Lower leg skin (tissue), 4 donors: ENCODE results near the gene DNALI1. TPM values are rescaled to one million over a fixed set of nuclear protein-coding genes. Genes with fewer than 3 reads are reported as not detected.
"Not testable (repeated sequence)": the region's sequence is repeated elsewhere in the genome, so short reads cannot be mapped to it uniquely, and the experiment has no call there.

Experiments used
- DNase-seq, 2 donors: peaks; one replicate each; pipeline ENCODE4 v3.0.0-alpha.2; 2019; ENCODE audit warnings: low spot score in 2 of 2
- H3K4me3 ChIP-seq: fragments of 200-600 bp; sonication (generic); 2 replicates; pipeline ENCODE4 v1.5.1; 2017; ENCODE audit warnings: mild to moderate bottlenecking, low read depth; ENCODE audit not compliant: poor library complexity, severe bottlenecking
- CTCF ChIP-seq, 3 donors: fragments of 450-650 bp; IDR thresholded peaks; one replicate each; pipeline ENCODE4 v1.5.1; 2016; ENCODE audit warnings: antibody characterized with exemption in 3 of 3, mild to moderate bottlenecking in 3 of 3, moderate library complexity in 2 of 3
- POLR2A ChIP-seq, 2 donors: fragments of 450-650 bp; IDR thresholded peaks; one replicate each; pipeline ENCODE4 v1.6.1; 2016 to 2017; ENCODE audit warnings: antibody characterized with exemption in 2 of 2, mild to moderate bottlenecking in 1 of 2, moderate library complexity in 1 of 2
- WGBS, 2 donors: methylation state at CpG; one replicate each; pipeline ENCODE4 v1.1.5; 2018; 5-methylcytosine and 5-hydroxymethylcytosine counted together
- intact Hi-C: fragments of 100-400 bp; cut with DNase I; formaldehyde crosslinking; loops from one replicate; pipeline ENCODE4 v1.15.0; 2023; ENCODE audit warnings: low total_unique reads
- total RNA-seq, 4 donors: library from RNA; depleted of rRNA; stranded (reverse); fragments of >200 nt; gene quantifications; one replicate each; pipeline ENCODE4 v1.1.0, GENCODE V29; 2016

DNALI1 gene
- total RNA-seq, 4 donors from 2014 or later, result 0.17 to 2.1 (median 0.86) TPM

GRCh38 chr1:37517569-37517968, 39.2 kb upstream of the DNALI1 start:
- 83 to 86% methylated on average over 1 of the region's 1 CpG for WGBS, 2 donors
- DNase-seq, result no peak
- TF ChIP-seq POLR2A (IDR thresholded peaks at IDR 0.05), result no peak
- TF ChIP-seq CTCF (IDR thresholded peaks at IDR 0.05), result no peak
- no peak overlapping the region for H3K4me3 ChIP-seq
- intact Hi-C loops, result no loop called here

DNA sequence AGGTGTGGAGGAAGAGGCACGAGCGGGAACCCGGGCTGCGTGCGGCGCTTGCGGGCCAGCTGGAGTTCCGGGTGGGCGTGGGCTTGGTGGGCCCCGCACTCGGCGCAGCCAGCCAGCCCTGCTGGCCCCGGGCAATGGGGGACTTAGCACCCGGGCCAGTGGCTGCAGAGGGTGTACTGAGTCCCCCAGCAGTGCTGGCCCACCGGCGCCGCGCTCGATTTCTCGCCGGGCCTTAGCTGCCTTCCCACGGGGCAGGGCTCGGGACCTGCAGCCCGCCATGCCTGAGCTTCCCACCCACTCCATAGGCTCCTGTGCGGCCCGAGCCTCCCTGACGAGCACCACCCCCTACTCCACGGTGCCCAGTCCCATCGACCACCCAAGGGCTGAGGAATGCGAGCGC, 38.5 kb upstream of the DNALI1 start:
- DNase-seq, H3K4me3 ChIP-seq, intact Hi-C loops: not testable (repeated sequence)
- 92% methylated on average over 21 of the region's 31 CpGs; no CpG with 5 or more reads in 1 of the 2 donors for WGBS, 2 donors

- DNase-seq, H3K4me3 ChIP-seq, intact Hi-C loops: not testable (repeated sequence)
- 74 to 86% methylated on average over 15 of the region's 15 CpGs for WGBS, 2 donors
These were observed 37.8 kb upstream of the DNALI1 start for GRCh38 chr1:37518929-37519328.

DNA sequence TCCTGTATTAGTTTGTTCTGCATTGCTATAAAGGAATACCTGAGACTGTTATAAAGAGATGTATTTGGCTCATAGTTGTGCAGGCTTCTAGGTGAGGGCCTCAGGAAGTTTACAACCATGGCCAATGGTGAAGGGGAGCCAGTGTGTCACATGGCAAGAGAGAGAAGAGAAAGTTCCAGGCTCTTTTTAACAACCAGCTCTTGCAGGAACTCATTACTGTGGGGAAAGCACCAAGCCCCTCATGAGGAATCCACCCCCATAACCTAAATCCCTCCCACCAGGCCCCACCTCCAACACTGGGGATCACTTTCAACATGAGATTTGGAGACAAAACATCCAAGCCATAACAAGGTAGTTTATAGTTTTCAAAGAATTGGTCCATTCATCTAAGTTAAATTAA, 37.1 kb upstream of the DNALI1 start:
- intact Hi-C loops, result no loop called here
- DNase-seq, result no peak
- TF ChIP-seq POLR2A (IDR thresholded peaks at IDR 0.05) (no peak), CTCF (IDR thresholded peaks at IDR 0.05) (no peak)
- no peak overlapping the region for H3K4me3 ChIP-seq

DNA sequence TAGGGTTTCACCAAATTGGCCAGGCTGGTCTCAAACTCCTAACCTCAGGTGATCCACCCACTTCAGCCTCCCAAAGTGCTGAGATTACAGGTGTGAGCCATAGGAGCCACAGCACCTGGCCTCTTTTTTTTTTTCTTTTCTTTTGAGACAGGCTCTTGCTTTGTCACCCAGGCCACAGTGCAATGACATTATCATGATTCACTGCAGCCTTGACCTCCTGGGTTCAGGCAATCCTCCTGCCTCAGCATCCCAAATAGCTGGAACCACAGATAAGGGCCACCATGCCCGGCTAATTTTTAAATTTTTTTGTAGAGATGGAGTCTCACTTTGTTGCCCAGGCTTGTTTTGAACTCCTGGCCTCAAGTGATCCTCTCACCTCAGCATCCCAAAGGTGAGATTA, 26.9 kb upstream of the DNALI1 start:
- WGBS, 2 donors, result 93 to 100% methylated on average over 1 of the region's 1 CpG
- DNase-seq, intact Hi-C loops, H3K4me3 ChIP-seq: not testable (repeated sequence)

DNA sequence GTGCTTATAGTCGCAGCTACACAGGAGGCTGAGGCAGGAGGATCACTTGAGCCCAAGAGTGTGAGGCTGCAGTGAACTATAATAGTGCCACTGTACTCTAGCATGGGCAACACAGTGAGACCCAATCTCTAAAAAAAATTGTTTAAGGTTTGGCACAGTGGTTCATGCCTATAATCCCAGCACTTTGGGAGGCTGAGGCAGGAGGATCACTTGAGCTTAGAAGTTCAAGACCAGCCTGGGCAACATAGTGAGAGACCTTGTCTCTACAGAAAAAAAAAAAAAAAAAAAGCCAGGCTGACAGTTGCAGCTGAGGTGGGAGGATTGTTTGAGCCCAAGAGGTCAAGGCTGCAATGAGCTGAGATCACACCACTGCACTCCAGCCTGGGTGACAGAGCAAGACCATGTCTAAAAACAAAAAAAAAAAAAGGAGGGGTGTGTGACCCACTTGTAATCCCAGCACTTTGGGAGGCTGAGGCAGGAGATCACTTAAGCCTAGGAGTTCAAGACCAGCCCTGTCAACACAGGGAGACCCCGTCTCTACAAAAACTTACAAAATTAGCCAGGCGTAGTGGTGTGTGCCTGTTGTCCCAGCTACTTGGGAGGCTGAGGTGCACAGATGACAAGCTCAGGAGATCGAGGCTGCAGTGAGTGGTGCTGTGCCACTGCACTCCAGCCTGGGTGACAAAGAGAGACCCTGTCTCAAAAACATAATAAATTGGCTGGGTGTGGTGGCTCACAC, 24.2 kb upstream of the DNALI1 start:
- 88 to 90% methylated on average over 4 of the region's 4 CpGs for WGBS, 2 donors
- DNase-seq, result not testable (repeated sequence)

GRCh38 chr1:37533317-37534093, 23.2 kb upstream of the DNALI1 start:
- TF ChIP-seq CTCF (IDR thresholded peaks at IDR 0.05) (no peak), POLR2A (IDR thresholded peaks at IDR 0.05) (no peak)
- intact Hi-C loops, result no loop called here
- 85 to 95% methylated on average over 4 of the region's 4 CpGs for WGBS, 2 donors
- peak in 1 of 2 donors; percentile 20 for DNase-seq
- no peak overlapping the region for H3K4me3 ChIP-seq

More for the DNA sequence above, 24.2 kb upstream of the DNALI1 start:
- intact Hi-C loops, H3K4me3 ChIP-seq: not testable (repeated sequence)
